Measurements from ENCODE around the gene CDC42EP5.

DNA sequence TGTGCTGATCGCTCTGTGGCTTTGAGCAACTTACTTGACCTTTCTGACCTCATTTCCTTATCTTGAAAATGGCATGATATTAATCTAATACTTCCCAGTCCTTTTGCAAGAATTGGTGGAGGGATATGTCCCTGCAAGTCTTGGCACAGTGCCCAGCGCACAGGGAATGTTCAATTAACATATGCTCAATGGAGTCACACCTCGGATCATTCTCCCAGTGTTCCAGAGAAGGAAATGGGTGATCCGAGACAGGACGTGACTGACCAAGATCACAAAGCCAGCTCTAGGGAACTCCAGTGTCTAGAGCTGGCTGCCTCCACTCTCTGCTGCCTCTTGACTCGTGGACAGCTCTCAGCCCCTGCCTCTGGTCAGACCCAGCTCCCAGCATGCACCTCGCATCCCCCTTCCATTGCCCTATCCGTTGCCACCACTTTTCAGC is 3.6 kb downstream of the CDC42EP5 start:
- TF ChIP-seq TAF1 (IDR thresholded peaks at IDR 0.05; ENCODE audit: borderline replicate concordance, low read depth, low read length) (no peak), RAD21 (IDR thresholded peaks at IDR 0.05; ENCODE audit: low read length) (no peak), MXI1 (IDR thresholded peaks at IDR 0.05; ENCODE audit: low read depth, low read length) (no peak), YY1 (IDR thresholded peaks at IDR 0.05; ENCODE audit: low read depth) (no peak), POLR2AphosphoS5 (IDR thresholded peaks at IDR 0.05; ENCODE audit: low read depth, low read length) (no peak), SIN3A (IDR thresholded peaks at IDR 0.05; ENCODE audit: borderline replicate concordance, low read depth, low read length) (no peak)
- TF ChIP-seq, protein P1, sequence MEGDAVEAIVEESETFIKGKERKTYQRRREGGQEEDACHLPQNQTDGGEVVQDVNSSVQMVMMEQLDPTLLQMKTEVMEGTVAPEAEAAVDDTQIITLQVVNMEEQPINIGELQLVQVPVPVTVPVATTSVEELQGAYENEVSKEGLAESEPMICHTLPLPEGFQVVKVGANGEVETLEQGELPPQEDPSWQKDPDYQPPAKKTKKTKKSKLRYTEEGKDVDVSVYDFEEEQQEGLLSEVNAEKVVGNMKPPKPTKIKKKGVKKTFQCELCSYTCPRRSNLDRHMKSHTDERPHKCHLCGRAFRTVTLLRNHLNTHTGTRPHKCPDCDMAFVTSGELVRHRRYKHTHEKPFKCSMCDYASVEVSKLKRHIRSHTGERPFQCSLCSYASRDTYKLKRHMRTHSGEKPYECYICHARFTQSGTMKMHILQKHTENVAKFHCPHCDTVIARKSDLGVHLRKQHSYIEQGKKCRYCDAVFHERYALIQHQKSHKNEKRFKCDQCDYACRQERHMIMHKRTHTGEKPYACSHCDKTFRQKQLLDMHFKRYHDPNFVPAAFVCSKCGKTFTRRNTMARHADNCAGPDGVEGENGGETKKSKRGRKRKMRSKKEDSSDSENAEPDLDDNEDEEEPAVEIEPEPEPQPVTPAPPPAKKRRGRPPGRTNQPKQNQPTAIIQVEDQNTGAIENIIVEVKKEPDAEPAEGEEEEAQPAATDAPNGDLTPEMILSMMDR (IDR thresholded peaks at IDR 0.05) = no peak
- TF ChIP-seq, protein P2, sequence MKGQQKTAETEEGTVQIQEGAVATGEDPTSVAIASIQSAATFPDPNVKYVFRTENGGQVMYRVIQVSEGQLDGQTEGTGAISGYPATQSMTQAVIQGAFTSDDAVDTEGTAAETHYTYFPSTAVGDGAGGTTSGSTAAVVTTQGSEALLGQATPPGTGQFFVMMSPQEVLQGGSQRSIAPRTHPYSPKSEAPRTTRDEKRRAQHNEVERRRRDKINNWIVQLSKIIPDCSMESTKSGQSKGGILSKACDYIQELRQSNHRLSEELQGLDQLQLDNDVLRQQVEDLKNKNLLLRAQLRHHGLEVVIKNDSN (IDR thresholded peaks at IDR 0.05; ENCODE audit: borderline replicate concordance, low read depth) = no peak
